Motor neuron (in vitro differentiated cells): ENCODE measurements around the gene RIN2. TPM values are rescaled to one million over a fixed set of nuclear protein-coding genes. Genes with fewer than 3 reads are reported as not detected.

Experiments
- ATAC-seq, 8 experiments: fragments of 200-7000 bp; cut with Tn5 transposase; replicated peaks in 6 of 8; 2 replicates each; pipeline ENCODE4 v1.8.0; 2021; ENCODE audit warnings: mild to moderate bottlenecking in 8 of 8, moderate library complexity in 8 of 8
- H3K27ac ChIP-seq, 2 donors: fragments of 250-450 bp; sonication (Bioruptor Pico); 2 replicates each; pipeline ENCODE4 v1.9.0; 2021; ENCODE audit warnings: antibody characterized with exemption in 2 of 2, mild to moderate bottlenecking in 2 of 2, moderate library complexity in 1 of 2
- H3K4me1 ChIP-seq, 2 donors: fragments of 250-450 bp; sonication (Bioruptor Pico); replicated peaks in 1 of 2; 2 replicates each; pipeline ENCODE4 v1.6.1; 2021; ENCODE audit warnings: antibody characterized with exemption in 2 of 2, mild to moderate bottlenecking in 2 of 2, moderate library complexity in 1 of 2
- H3K4me3 ChIP-seq, 5 donors: fragments of 250-450 bp; sonication (Bioruptor Pico); 2 replicates each; pipeline ENCODE4 v1.9.0; 2021; ENCODE audit warnings: antibody characterized with exemption in 5 of 5, mild to moderate bottlenecking in 5 of 5, moderate library complexity in 4 of 5
- WGBS, 10 experiments: fragments of 450-650 bp; shearing (Covaris generic); methylation state at CpG; one replicate each; pipeline ENCODE4 v1.0.0; 2022; 5-methylcytosine and 5-hydroxymethylcytosine counted together
- in situ Hi-C, 9 experiments: fragments of 400-800 bp; cut with MboI; loops; one replicate each; pipeline ENCODE4 v1.15.0; 2021; ENCODE audit warnings: low sequenced_read_pairs in 9 of 9, low pct_unique_long_range_greater_than_20kb in 2 of 9; ENCODE audit not compliant: unreplicated experiment in 9 of 9
- total RNA-seq, 8 experiments: library from RNA; unstranded; fragments of 300-600 nt; gene quantifications; 2 replicates each; pipeline versions ENCODE4 v1.2.3 to v1.2.4, GENCODE V29; 2022

RIN2 gene
- total RNA-seq, result 10 to 100 TPM; 10.4 to 36.6 (median 21.6) TPM

- peak within 1 kb of the TSS; percentile 88 to 91 for H3K27ac ChIP-seq
- H3K4me1 ChIP-seq, result peaks cover 16 to 18% of the 10 kb centered on the region in 2 donors
- peak; percentile 39 to 82 (median 74) for ATAC-seq
- WGBS, 10 experiments, result no CpG with 5 or more reads among the region's 25 CpGs
- peak within 1 kb of the TSS; percentile 57 to 85 (median 66) for H3K4me3 ChIP-seq
- in situ Hi-C loops, result no loop called here
These were observed at the start of gene RIN2 for GRCh38 chr20:19758133-19758500. Gene RIN2, plus strand, starts transcription at chr20:19758258. Its CDS starts 131,344 bp downstream, at chr20:19889602.

- 40 to 100% (median 70%) methylated on average over 1 of the region's 1 CpG; no CpG with 5 or more reads in 4 of the 10 experiments for WGBS, 10 experiments
- in situ Hi-C loops, result no loop called here
These were observed 48.3 kb upstream of the RIN2 start for GRCh38 chr20:19709635-19710335.

GRCh38 chr20:19710336-19711120, 47.5 kb upstream of the RIN2 start:
- 0 to 75% (median 58%) methylated on average over 1 to 5 of the region's 5 CpGs for WGBS, 10 experiments
- in situ Hi-C loops, result no loop called here
- peaks cover 9 to 10% of the 10 kb centered on the region in 2 donors for H3K4me1 ChIP-seq
- ATAC-seq, result peak in 3 of 8 experiments; percentile 54 to 59 (median 55)
- H3K4me3 ChIP-seq, result no peak overlapping the region
- H3K27ac ChIP-seq, result no peak overlapping the region

More at GRCh38 chr20:19709635-19710335, 48.3 kb upstream of the RIN2 start:
- peaks cover 9 to 10% of the 10 kb centered on the region in 2 donors for H3K4me1 ChIP-seq
- ATAC-seq, result peak in 1 of 8 experiments; percentile 37
- H3K4me3 ChIP-seq, result no peak overlapping the region
- H3K27ac ChIP-seq, result no peak overlapping the region

- peaks cover 9 to 10% of the 10 kb centered on the region in 2 donors for H3K4me1 ChIP-seq
- WGBS, 10 experiments, result 53 to 100% (median 92%) methylated on average over 1 to 9 of the region's 11 CpGs; no CpG with 5 or more reads in 4 of the 10 experiments
- ATAC-seq, result no peak
- no peak overlapping the region for H3K4me3 ChIP-seq
- in situ Hi-C loops, result no loop called here
- H3K27ac ChIP-seq, result no peak overlapping the region
These were observed 46.9 kb upstream of the RIN2 start for GRCh38 chr20:19711126-19711525.

- peak in 7 of 8 experiments; percentile 30 to 79 (median 42) for ATAC-seq
- Histone ChIP-seq H3K27ac (no peak overlapping the region), H3K4me3 (no peak overlapping the region), H3K4me1 (peaks cover 9 to 10% of the 10 kb centered on the region in 2 donors)
- in situ Hi-C loops, result no loop called here
- 8 to 69% (median 43%) methylated on average over 1 to 4 of the region's 4 CpGs for WGBS, 10 experiments
These were observed 45.3 kb upstream of the RIN2 start for GRCh38 chr20:19712721-19713260.

GRCh38 chr20:19713822-19714578, 44.1 kb upstream of the RIN2 start:
- Histone ChIP-seq H3K4me1 (peaks cover 9 to 10% of the 10 kb centered on the region in 2 donors), H3K4me3 (no peak overlapping the region), H3K27ac (no peak overlapping the region)
- in situ Hi-C loops, result no loop called here
- ATAC-seq, result no peak
- 40 to 100% (median 74%) methylated on average over 1 to 2 of the region's 2 CpGs; no CpG with 5 or more reads in 2 of the 10 experiments for WGBS, 10 experiments

- Histone ChIP-seq H3K4me3 (no peak overlapping the region), H3K27ac (no peak overlapping the region), H3K4me1 (peaks cover 9 to 10% of the 10 kb centered on the region in 2 donors)
- in situ Hi-C loops, result no loop called here
- WGBS, 10 experiments, result 80 to 100% (median 88%) methylated on average over 1 of the region's 1 CpG; no CpG with 5 or more reads in 3 of the 10 experiments
- no peak for ATAC-seq
These were observed 43.5 kb upstream of the RIN2 start for GRCh38 chr20:19714579-19714840.

- ATAC-seq, result no peak
- H3K27ac ChIP-seq, result no peak overlapping the region
- WGBS, 10 experiments, result 42 to 100% (median 90%) methylated on average over 1 to 3 of the region's 3 CpGs; no CpG with 5 or more reads in 2 of the 10 experiments
- no peak overlapping the region for H3K4me3 ChIP-seq
- in situ Hi-C loops, result no loop called here
- H3K4me1 ChIP-seq, result peaks cover 9 to 10% of the 10 kb centered on the region in 2 donors
These were observed 42.1 kb upstream of the RIN2 start for GRCh38 chr20:19715986-19716385.

GRCh38 chr20:19718880-19719279, 39.2 kb upstream of the RIN2 start:
- peak in 2 of 8 experiments; percentile 32 to 39 for ATAC-seq
- Histone ChIP-seq H3K4me3 (no peak overlapping the region), H3K4me1 (no peaks in the 10 kb centered on the region), H3K27ac (no peak overlapping the region)
- 44 to 100% (median 81%) methylated on average over 1 to 3 of the region's 3 CpGs for WGBS, 10 experiments
- in situ Hi-C loops, result no loop called here

- in situ Hi-C loops, result no loop called here
- Histone ChIP-seq H3K4me3 (no peak overlapping the region), H3K4me1 (no peaks in the 10 kb centered on the region), H3K27ac (no peak overlapping the region)
- ATAC-seq, result no peak
- 80 to 100% (median 88%) methylated on average over 1 to 10 of the region's 18 CpGs; no CpG with 5 or more reads in 4 of the 10 experiments for WGBS, 10 experiments
These were observed 37.1 kb upstream of the RIN2 start for GRCh38 chr20:19720991-19721390.

GRCh38 chr20:19723051-19723450, 35.0 kb upstream of the RIN2 start:
- Histone ChIP-seq H3K4me1 (no peaks in the 10 kb centered on the region), H3K4me3 (no peak overlapping the region), H3K27ac (no peak overlapping the region)
- in situ Hi-C loops, result no loop called here
- ATAC-seq, result no peak
- WGBS, 10 experiments, result 35 to 100% (median 85%) methylated on average over 1 to 3 of the region's 4 CpGs

- ATAC-seq, result no peak
- WGBS, 10 experiments, result 60 to 100% (median 92%) methylated on average over 1 to 10 of the region's 11 CpGs; no CpG with 5 or more reads in 1 of the 10 experiments
- Histone ChIP-seq H3K4me3 (no peak overlapping the region), H3K27ac (no peak overlapping the region), H3K4me1 (no peaks in the 10 kb centered on the region)
- in situ Hi-C loops, result no loop called here
These were observed 34.1 kb upstream of the RIN2 start for GRCh38 chr20:19723813-19724430.
